GM06990 (cell line): ENCODE data around the gene SYT1.
"Not testable (repeated sequence)": the region's sequence is repeated elsewhere in the genome, so short reads cannot be mapped to it uniquely, and the experiment has no call there.

ENCODE experiments used
- DNase-seq: peaks from one replicate; pipeline ENCODE4 v3.0.0-alpha.2; 2011; ENCODE audit not compliant: insufficient read length; ENCODE audit errors: extremely low read depth
- H3K27me3 ChIP-seq: replicated peaks from 2 replicates; pipeline ENCODE4 v1.6.0; 2011; ENCODE audit warnings: low read length; ENCODE audit not compliant: control insufficient read depth, insufficient read depth
- H3K36me3 ChIP-seq: 2 replicates; pipeline ENCODE4 v1.5.1; 2011; ENCODE audit warnings: low read length; ENCODE audit not compliant: control insufficient read depth, insufficient read depth
- H3K4me3 ChIP-seq: replicated peaks from 2 replicates; pipeline ENCODE4 v1.5.1; 2011; ENCODE audit warnings: low read depth, mild to moderate bottlenecking, control low read depth, low read length
- TF ChIP-seq, protein P1 (sequence below): IDR thresholded peaks from 2 replicates; pipeline ENCODE4 v1.5.1; 2011; ENCODE audit warnings: low read length, control low read depth, mild to moderate bottlenecking, inconsistent platforms; ENCODE audit not compliant: insufficient read depth, poor library complexity, severe bottlenecking

The SYT1 gene

GRCh38 chr12:79203058-79203647 is 338.6 kb downstream of the SYT1 start:
- Histone ChIP-seq H3K27me3 (no peaks in the 10 kb centered on the region), H3K4me3 (no peak overlapping the region), H3K36me3 (no peaks in the 10 kb centered on the region)
- no peak for DNase-seq
- TF ChIP-seq, protein P1, sequence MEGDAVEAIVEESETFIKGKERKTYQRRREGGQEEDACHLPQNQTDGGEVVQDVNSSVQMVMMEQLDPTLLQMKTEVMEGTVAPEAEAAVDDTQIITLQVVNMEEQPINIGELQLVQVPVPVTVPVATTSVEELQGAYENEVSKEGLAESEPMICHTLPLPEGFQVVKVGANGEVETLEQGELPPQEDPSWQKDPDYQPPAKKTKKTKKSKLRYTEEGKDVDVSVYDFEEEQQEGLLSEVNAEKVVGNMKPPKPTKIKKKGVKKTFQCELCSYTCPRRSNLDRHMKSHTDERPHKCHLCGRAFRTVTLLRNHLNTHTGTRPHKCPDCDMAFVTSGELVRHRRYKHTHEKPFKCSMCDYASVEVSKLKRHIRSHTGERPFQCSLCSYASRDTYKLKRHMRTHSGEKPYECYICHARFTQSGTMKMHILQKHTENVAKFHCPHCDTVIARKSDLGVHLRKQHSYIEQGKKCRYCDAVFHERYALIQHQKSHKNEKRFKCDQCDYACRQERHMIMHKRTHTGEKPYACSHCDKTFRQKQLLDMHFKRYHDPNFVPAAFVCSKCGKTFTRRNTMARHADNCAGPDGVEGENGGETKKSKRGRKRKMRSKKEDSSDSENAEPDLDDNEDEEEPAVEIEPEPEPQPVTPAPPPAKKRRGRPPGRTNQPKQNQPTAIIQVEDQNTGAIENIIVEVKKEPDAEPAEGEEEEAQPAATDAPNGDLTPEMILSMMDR = no peak

DNA sequence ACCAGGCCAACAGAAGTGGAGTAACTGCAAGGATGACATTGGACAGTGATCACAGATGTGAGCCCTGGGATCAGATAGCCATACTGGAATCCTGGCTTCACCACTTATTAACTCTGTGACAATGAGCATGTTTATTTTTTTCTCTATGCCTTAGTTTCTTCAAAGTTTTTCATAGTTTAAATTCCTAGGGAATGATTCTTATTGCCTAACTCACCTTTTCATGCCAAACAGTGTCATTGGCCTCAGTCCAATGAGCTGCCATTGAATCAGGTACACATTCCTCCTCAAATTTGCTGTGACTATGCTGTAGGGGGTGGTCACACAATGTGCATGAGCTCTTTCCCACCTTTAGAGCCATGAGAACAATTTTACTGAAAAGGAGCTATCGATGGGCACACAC is 342.3 kb downstream of the SYT1 start:
- H3K36me3 ChIP-seq = no peaks in the 10 kb centered on the region
- H3K27me3 ChIP-seq = no peaks in the 10 kb centered on the region
- no peak for DNase-seq
- no peak overlapping the region for H3K4me3 ChIP-seq
- TF ChIP-seq, protein P1 = no peak

DNA sequence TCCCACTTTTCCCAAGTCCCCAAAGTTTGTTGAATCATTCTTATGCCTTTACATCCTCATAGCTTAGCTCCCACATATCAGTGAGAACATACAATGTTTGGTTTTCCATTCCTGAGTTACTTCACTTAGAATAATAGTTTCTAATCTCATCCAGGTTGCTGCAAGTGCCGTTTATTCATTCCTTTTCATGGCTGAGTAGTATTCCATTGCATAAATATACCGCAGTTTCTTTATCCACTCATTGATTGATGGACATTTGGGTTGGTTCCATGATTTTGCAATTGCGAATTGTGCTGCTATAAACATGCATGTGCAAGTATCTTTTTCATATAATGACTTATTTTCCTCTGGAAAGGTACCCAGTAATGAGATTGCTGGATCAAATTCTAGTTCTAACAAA is 345.8 kb downstream of the SYT1 start:
- not testable (repeated sequence) for H3K36me3 ChIP-seq, H3K4me3 ChIP-seq, H3K27me3 ChIP-seq, DNase-seq

GRCh38 chr12:79217306-79217705 is 352.7 kb downstream of the SYT1 start:
- TF ChIP-seq, protein P1 = no peak

DNA sequence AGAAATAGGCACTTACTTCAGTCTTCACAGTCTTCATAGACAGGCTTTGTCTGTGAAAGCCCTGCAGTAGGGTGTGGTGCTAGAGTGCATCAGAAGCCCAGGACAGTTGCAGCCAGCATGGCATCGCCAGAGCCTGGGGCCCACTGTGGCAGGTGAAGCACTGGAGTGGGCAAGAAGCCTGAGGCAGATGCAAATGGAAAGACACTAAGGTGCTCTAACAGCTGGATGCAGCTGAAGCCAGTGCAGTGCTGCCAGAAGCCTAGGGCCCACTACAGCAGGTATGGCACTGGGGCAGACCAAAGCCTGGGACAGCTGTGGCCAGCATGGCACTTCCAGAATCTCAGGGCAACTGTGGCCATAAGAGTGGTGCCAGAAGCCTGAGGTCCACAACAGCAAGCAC is 358.6 kb downstream of the SYT1 start:
- Histone ChIP-seq H3K36me3 (no peaks in the 10 kb centered on the region), H3K27me3 (no peaks in the 10 kb centered on the region), H3K4me3 (no peak overlapping the region)
- TF ChIP-seq, protein P1 = no peak
- DNase-seq = no peak

More at GRCh38 chr12:79217306-79217705, 352.7 kb downstream of the SYT1 start:
- H3K36me3 ChIP-seq = no peaks in the 10 kb centered on the region
- H3K4me3 ChIP-seq = no peak overlapping the region
- DNase-seq = no peak
- H3K27me3 ChIP-seq = no peaks in the 10 kb centered on the region

DNA sequence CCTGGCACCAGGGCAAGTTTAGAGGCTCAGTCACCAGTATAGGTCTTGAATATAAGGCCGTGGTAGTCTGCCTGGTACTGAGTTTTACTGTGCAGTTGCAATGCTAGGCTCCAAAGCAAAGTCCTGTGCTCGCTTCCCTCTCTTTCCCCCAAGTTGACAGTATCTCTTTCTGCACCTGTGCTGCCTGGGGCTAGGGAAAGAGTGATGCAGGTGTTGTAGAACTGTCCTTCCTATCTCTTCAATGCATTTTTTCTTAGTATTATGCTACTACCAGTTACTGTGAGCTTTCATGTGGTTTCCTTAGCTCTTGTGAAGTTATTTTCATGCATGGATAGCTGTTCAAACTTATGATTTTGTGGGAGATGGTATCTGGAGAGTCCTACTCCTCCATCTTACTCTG is 359.2 kb downstream of the SYT1 start:
- Histone ChIP-seq H3K4me3 (no peak overlapping the region), H3K27me3 (no peaks in the 10 kb centered on the region), H3K36me3 (no peaks in the 10 kb centered on the region)
- no peak for DNase-seq
- TF ChIP-seq, protein P1 = no peak
